NCI-H2196 treated with DMSO at 0.1 percent for 48 hours (cell line): Measurements from ENCODE around the gene LAMB4.

ENCODE experiments used
- DNase-seq: peaks from one replicate; lab custom pipeline; 2025; ENCODE audit not compliant: unreplicated experiment; lab: John Stamatoyannopoulos, UW

LAMB4 gene

GRCh38 chr7:108142180-108142579, 12.0 kb upstream of the LAMB4 start:
- DNase-seq: no peak

GRCh38 chr7:108140671-108141070, 10.5 kb upstream of the LAMB4 start:
- no peak for DNase-seq

GRCh38 chr7:108138911-108139310, 8.8 kb upstream of the LAMB4 start:
- no peak for DNase-seq

GRCh38 chr7:108137993-108138392, 7.8 kb upstream of the LAMB4 start:
- no peak for DNase-seq

GRCh38 chr7:108137040-108137439, 6.9 kb upstream of the LAMB4 start:
- DNase-seq: no peak

GRCh38 chr7:108136191-108136688, 6.1 kb upstream of the LAMB4 start:
- no peak for DNase-seq

GRCh38 chr7:108135446-108136190, 5.5 kb upstream of the LAMB4 start:
- no peak for DNase-seq

GRCh38 chr7:108134486-108134885, 4.3 kb upstream of the LAMB4 start:
- DNase-seq: no peak

GRCh38 chr7:108132551-108133265, 2.5 kb upstream of the LAMB4 start:
- DNase-seq: no peak

- no peak for DNase-seq
These were observed 869 bp downstream of the LAMB4 start for GRCh38 chr7:108129018-108129965.

- DNase-seq: no peak
These were observed 1.6 kb downstream of the LAMB4 start for GRCh38 chr7:108128514-108128913.

- no peak for DNase-seq
These were observed 2.7 kb downstream of the LAMB4 start for GRCh38 chr7:108127461-108127860.

- DNase-seq: no peak
These were observed 5.3 kb downstream of the LAMB4 start for GRCh38 chr7:108124820-108125219.

- no peak for DNase-seq
These were observed 8.0 kb downstream of the LAMB4 start for GRCh38 chr7:108122181-108122580.

- DNase-seq: no peak
These were observed 9.2 kb downstream of the LAMB4 start for GRCh38 chr7:108120933-108121332.

GRCh38 chr7:108120196-108120595, 10.0 kb downstream of the LAMB4 start:
- no peak for DNase-seq

- no peak for DNase-seq
These were observed 11.2 kb downstream of the LAMB4 start for GRCh38 chr7:108118959-108119358.

GRCh38 chr7:108114117-108114841, 15.9 kb downstream of the LAMB4 start:
- no peak for DNase-seq

- no peak for DNase-seq
These were observed 17.5 kb downstream of the LAMB4 start for GRCh38 chr7:108112683-108113082.

GRCh38 chr7:108109221-108109908, 20.8 kb downstream of the LAMB4 start:
- peak; percentile 16 for DNase-seq
